Measurements from ENCODE around the gene B3GAT2.

The B3GAT2 gene

GRCh38 chr6:70901324-70901723, 55.5 kb downstream of the B3GAT2 start:
- in situ Hi-C loops (cut with MboI; ENCODE audit: low sequenced_read_pairs), result no loop called here

- in situ Hi-C loops (cut with MboI; ENCODE audit: low sequenced_read_pairs), result no loop called here
These were observed 56.8 kb downstream of the B3GAT2 start for GRCh38 chr6:70900047-70900446.

DNA sequence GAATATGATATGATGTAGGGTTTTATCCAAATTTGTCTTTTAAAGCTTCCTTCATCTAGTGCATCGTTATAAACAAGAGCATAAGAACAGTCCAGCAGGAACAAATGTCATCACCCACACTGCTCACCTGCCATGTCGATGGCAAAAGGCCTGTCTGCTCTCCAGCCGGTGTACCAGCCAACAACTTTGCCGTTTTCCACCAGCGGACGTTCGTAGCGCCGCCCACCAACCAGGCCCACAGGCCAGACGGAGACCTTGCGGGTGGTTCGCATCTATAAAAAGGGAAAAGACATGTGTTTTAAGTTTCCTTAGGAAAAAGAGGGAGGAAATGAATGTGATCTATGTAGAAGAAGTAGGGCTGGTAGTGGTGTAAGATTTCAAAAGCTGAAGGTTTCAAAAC, 62.9 kb downstream of the B3GAT2 start:
- in situ Hi-C loops (cut with MboI; ENCODE audit: low sequenced_read_pairs), result no loop called here

- in situ Hi-C loops (cut with MboI; ENCODE audit: low sequenced_read_pairs), result no loop called here
These were observed 67.6 kb downstream of the B3GAT2 start for GRCh38 chr6:70889270-70889669.

DNA sequence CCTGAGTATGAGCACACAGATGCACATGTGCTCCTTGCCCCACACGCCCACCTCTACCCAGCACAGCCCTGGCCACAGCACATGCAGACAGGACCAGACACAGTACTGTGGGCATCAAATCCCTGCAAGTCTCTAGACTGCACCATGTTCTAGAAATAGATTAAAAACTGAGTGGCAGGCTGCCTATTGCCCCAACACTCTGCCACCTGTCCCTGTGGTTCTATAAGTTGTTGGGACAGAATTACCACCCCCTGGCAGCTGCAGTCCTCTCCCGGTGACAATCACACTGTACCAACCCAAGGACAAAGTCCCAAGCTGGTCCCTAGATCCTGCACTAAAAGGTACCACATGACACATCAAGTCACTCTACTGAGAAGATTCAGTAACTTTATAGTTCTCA, 70.2 kb downstream of the B3GAT2 start:
- in situ Hi-C loops (cut with MboI; ENCODE audit: low sequenced_read_pairs), result no loop called here

DNA sequence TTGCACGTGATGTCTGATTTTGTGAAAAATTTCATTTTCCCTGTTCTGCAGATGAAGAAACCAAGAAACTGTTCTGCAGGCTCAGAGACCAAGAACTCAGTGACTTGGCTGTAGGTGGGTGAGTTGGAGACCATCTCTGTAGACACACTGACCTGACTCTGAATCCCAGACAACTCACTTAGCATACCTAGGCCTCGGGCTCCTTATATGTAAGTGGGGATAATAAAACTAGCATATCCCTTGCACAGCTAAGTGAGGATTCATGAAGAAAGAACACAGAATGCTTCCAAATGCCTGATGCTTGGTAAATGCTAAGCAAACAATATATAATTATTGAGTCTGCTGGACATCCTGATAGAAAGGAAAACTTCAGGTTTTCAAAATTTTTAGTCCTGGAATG, 70.8 kb downstream of the B3GAT2 start:
- in situ Hi-C loops (cut with MboI; ENCODE audit: low sequenced_read_pairs), result no loop called here

GRCh38 chr6:70884074-70884983, 72.5 kb downstream of the B3GAT2 start:
- in situ Hi-C loops (cut with MboI; ENCODE audit: low sequenced_read_pairs), result no loop called here

GRCh38 chr6:70879496-70879895, 77.4 kb downstream of the B3GAT2 start:
- in situ Hi-C loops (cut with MboI; ENCODE audit: low sequenced_read_pairs), result no loop called here

GRCh38 chr6:70874181-70874913, 82.5 kb downstream of the B3GAT2 start:
- in situ Hi-C loops (cut with MboI; ENCODE audit: low sequenced_read_pairs), result no loop called here

- in situ Hi-C loops (cut with MboI; ENCODE audit: low sequenced_read_pairs), result no loop called here
These were observed 84.4 kb downstream of the B3GAT2 start for GRCh38 chr6:70872469-70872868.

DNA sequence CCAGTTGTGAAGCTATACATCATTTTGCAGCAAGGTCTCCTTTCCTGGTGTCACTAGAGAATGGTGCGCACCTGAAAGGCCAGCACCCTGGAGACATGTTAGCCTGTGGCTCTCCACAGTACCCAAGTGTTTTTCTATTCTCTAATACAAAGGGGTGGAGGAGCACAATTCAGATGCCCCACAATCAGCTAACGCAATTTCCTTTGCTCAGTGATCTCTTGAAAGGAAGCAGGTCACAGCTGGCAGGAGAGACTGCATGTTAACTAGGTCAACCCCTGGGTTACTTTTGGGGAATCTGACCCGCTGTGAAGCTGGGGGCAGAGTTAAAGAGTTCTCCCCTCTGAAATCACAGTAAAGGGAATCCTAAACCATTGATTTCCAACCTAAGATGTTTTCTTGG, 92.5 kb downstream of the B3GAT2 start:
- in situ Hi-C loops (cut with MboI; ENCODE audit: low sequenced_read_pairs), result no loop called here

GRCh38 chr6:70863343-70863742, 93.5 kb downstream of the B3GAT2 start:
- in situ Hi-C loops (cut with MboI; ENCODE audit: low sequenced_read_pairs), result no loop called here

- in situ Hi-C loops (cut with MboI; ENCODE audit: low sequenced_read_pairs), result no loop called here
These were observed 95.9 kb downstream of the B3GAT2 start for GRCh38 chr6:70860920-70861319.

DNA sequence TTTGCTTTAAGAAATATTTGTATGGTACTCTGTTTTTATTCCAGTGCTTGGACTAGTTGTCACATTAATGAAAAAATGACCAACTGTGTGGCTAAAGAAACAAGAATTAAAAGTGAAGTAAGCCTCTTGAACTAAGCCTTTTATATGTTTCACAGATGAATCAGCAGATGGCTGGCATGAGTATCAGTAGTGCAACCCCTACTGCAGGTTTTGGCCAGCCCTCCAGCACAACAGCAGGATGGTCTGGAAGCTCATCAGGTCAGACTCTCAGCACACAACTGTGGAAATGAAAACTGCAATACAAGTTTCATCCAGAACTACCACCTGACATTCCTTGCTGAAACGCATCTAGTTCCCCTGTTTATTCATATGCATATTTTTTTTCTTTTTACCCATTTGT, 96.8 kb downstream of the B3GAT2 start:
- in situ Hi-C loops (cut with MboI; ENCODE audit: low sequenced_read_pairs), result no loop called here

- in situ Hi-C loops (cut with MboI; ENCODE audit: low sequenced_read_pairs), result no loop called here
These were observed 99.3 kb downstream of the B3GAT2 start for GRCh38 chr6:70857387-70858077.

- in situ Hi-C loops (cut with MboI; ENCODE audit: low sequenced_read_pairs), result no loop called here
These were observed 104.1 kb downstream of the B3GAT2 start for GRCh38 chr6:70852667-70853246.

- in situ Hi-C loops (cut with MboI; ENCODE audit: low sequenced_read_pairs), result no loop called here
These were observed 107.4 kb downstream of the B3GAT2 start for GRCh38 chr6:70849348-70850069.

DNA sequence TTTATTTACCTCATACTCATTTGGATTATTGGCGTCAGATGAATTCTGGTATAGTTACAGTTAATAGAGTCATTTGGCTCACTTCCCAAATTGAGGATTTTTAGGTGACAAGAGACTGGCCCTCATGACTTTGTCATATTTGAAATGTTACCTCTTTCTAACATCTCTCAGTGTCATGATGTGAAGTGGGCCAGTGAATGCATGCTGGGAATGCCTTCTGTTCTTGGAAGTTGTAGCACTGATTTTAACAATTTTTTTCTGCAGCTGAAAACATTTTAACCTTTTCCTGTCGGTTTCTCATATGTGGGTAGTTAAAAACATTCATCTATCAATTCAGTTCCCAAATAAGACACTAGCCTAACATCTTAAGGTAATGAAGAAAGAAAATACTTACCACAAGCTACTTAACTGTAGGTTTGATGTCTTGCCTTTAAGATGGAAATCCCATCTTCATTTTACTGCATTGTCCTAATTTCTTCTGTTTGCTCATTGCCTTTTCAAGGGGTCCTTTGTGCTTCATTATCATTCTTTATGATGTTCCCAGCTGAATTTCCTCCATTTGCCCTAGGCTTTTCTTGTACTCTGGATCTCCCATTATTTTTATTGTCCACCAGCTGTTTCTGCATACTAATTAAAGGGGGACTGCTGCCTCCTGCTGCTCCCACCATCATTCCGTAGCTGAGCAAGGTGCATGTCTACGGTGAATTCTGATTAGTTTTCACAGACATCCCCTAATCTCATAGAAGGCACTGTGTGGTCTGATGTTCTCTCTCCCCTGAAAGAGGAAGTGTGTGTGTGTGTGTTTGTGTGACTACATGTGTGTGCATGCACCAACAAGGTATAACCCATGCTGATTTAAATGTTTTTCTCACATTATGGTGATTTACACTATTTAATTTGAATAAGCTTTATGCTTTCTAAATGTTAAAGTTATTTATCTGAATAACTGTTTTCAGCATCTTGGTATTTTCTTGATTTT, 109.5 kb downstream of the B3GAT2 start:
- in situ Hi-C loops (cut with MboI; ENCODE audit: low sequenced_read_pairs), result no loop called here

- in situ Hi-C loops (cut with MboI; ENCODE audit: low sequenced_read_pairs), result no loop called here
These were observed 110.5 kb downstream of the B3GAT2 start for GRCh38 chr6:70846207-70846835.
